Activated CD4-positive, alpha-beta memory T cell treated with anti-CD3 and anti-CD28 coated beads, Interleukin-2, amount 10 ng/mL, durations not matched to agents 7 days and 5 days (primary cell): ENCODE measurements around the gene RHBDL1. TPM values are rescaled to one million over a fixed set of nuclear protein-coding genes. Genes with fewer than 3 reads are reported as not detected.

ENCODE experiments used
- CTCF ChIA-PET: fragments of 350-600 bp; sonication (Branson Sonifier 250); formaldehyde crosslinking; loops from one replicate; lab custom pipeline; 2021; ENCODE audit warnings: antibody characterized with exemption, inconsistent platforms; lab: Charles Lee
- POLR2A ChIA-PET: fragments of 350-600 bp; sonication (Branson Sonifier 250); formaldehyde crosslinking; loops from one replicate; lab custom pipeline; 2021; ENCODE audit warnings: antibody characterized with exemption; lab: Charles Lee
- DNase-seq: peaks from one replicate; pipeline ENCODE4 v3.0.0-alpha.2; 2020
- H3K27ac Mint-ChIP-seq: one replicate; pipeline ENCODE4 v1.8.0; 2021; ENCODE audit warnings: mild to moderate bottlenecking, mixed read lengths
- H3K27me3 Mint-ChIP-seq: one replicate; pipeline ENCODE4 v1.8.0; 2021; ENCODE audit warnings: mixed read lengths
- H3K36me3 Mint-ChIP-seq: one replicate; pipeline ENCODE4 v1.8.0; 2021; ENCODE audit warnings: low read depth, mixed read lengths
- H3K4me1 Mint-ChIP-seq: one replicate; pipeline ENCODE4 v1.8.0; 2021; ENCODE audit warnings: mixed read lengths
- H3K4me3 Mint-ChIP-seq: one replicate; pipeline ENCODE4 v1.8.0; 2021; ENCODE audit warnings: mild to moderate bottlenecking, mixed read lengths
- H3K9me3 Mint-ChIP-seq: one replicate; pipeline ENCODE4 v1.8.0; 2021; ENCODE audit warnings: mixed read lengths
- total RNA-seq, 2 experiments: library from RNA; stranded (reverse); gene quantifications; one replicate each; pipeline ENCODE4 v1.2.3, GENCODE V29; 2021

The RHBDL1 gene
- total RNA-seq, 2 experiments from 2014 or later = 1.5 TPM

GRCh38 chr16:666572-666971 is 8.9 kb upstream of the RHBDL1 start:
- Mint-ChIP-seq H3K4me3 (no peak overlapping the region), H3K4me1 (peaks cover 12% of the 10 kb centered on the region), H3K27me3 (no peaks in the 10 kb centered on the region), H3K9me3 (no peaks in the 10 kb centered on the region), H3K36me3 (peaks cover 16% of the 10 kb centered on the region), H3K27ac (no peak overlapping the region)
- no peak for DNase-seq
- CTCF ChIA-PET = interaction anchor here (1.1 to 1.4 kb wide), 2 partner anchors 14 to 20 kb away, joined by 3 to 4 read pairs; partner anchors contain the start of gene STUB1
- POLR2A ChIA-PET = interaction anchor here (2.2 to 5.2 kb wide), 3 partner anchors 9 to 23 kb away, joined by 6 to 25 read pairs (median 11); partner anchors contain the start of genes RHBDL1, STUB1 and WDR24

- Mint-ChIP-seq H3K27ac (peak overlapping the region; percentile 78), H3K36me3 (peaks cover 16% of the 10 kb centered on the region), H3K9me3 (no peaks in the 10 kb centered on the region), H3K4me3 (peak overlapping the region; percentile 77), H3K4me1 (peaks cover 12% of the 10 kb centered on the region), H3K27me3 (no peaks in the 10 kb centered on the region)
- DNase-seq = no peak
- CTCF ChIA-PET = interaction anchor here (0.7 to 1.8 kb wide), 8 partner anchors 8 to 28 kb away, joined by 3 to 8 read pairs (median 4); partner anchors contain the start of genes RHBDL1, STUB1 and WDR90
- POLR2A ChIA-PET = interaction anchor here (0.8 to 5.2 kb wide), 10 partner anchors 9 to 88 kb away, joined by 3 to 25 read pairs (median 5); partner anchors contain the start of genes STUB1, WDR24 and WDR90
Observed at GRCh38 chr16:667113-667779, 8.2 kb upstream of the RHBDL1 start.

- Mint-ChIP-seq H3K9me3 (no peaks in the 10 kb centered on the region), H3K36me3 (peaks cover 17% of the 10 kb centered on the region), H3K27me3 (no peaks in the 10 kb centered on the region), H3K27ac (peak within 1 kb of the TSS; percentile 78), H3K4me3 (peak within 1 kb of the TSS; percentile 77), H3K4me1 (peaks cover 12% of the 10 kb centered on the region)
- POLR2A ChIA-PET = interaction anchor here (0.8 to 5.2 kb wide), 10 partner anchors 8 to 89 kb away, joined by 3 to 25 read pairs (median 5); partner anchors contain the start of genes STUB1, WDR24 and WDR90
- DNase-seq = peak; percentile 94
- CTCF ChIA-PET = interaction anchor here (0.7 to 1.8 kb wide), 9 partner anchors 8 to 141 kb away, joined by 3 to 8 read pairs (median 4); partner anchors contain the start of genes CAPN15, RHBDL1, STUB1 and WDR90
Observed at GRCh38 chr16:667780-668518, 7.5 kb upstream of the RHBDL1 start, which contains the start of gene RHOT2. TSS of gene RHOT2 (plus strand) at chr16:668132. CDS start at chr16:668200, 68 bp downstream.

GRCh38 chr16:668519-669171 is 6.8 kb upstream of the RHBDL1 start:
- no peak for DNase-seq
- peaks cover 12% of the 10 kb centered on the region for H3K4me1 Mint-ChIP-seq
- POLR2A ChIA-PET = interaction anchor here (1.4 to 5.2 kb wide), 7 partner anchors 11 to 39 kb away, joined by 4 to 25 read pairs (median 6); partner anchors contain the start of genes STUB1, WDR24 and WDR90
- peaks cover 15% of the 10 kb centered on the region for H3K36me3 Mint-ChIP-seq
- CTCF ChIA-PET = interaction anchor here (1.2 to 1.8 kb wide), 6 partner anchors 7 to 141 kb away, joined by 3 to 8 read pairs (median 4); partner anchors contain the start of genes CAPN15, RHBDL1 and STUB1
- peak overlapping the region; percentile 63 for H3K27ac Mint-ChIP-seq
- H3K27me3 Mint-ChIP-seq = no peaks in the 10 kb centered on the region
- H3K9me3 Mint-ChIP-seq = no peaks in the 10 kb centered on the region
- H3K4me3 Mint-ChIP-seq = peak overlapping the region; percentile 77

GRCh38 chr16:669666-670065 is 5.8 kb upstream of the RHBDL1 start:
- no peaks in the 10 kb centered on the region for H3K9me3 Mint-ChIP-seq
- POLR2A ChIA-PET = interaction anchor here (2.9 to 5.2 kb wide), 2 partner anchors 10 to 20 kb away, joined by 12 to 25 read pairs; partner anchors contain the start of genes STUB1 and WDR90
- H3K27ac Mint-ChIP-seq = no peak overlapping the region

GRCh38 chr16:670485-671352 is 4.8 kb upstream of the RHBDL1 start:
- ChIA-PET CTCF (no interaction called here), POLR2A (interaction anchor here (2.9 to 5.2 kb wide), 2 partner anchors 9 to 21 kb away, joined by 12 to 25 read pairs; partner anchors contain the start of genes STUB1 and WDR90)
- no peak for DNase-seq
- Mint-ChIP-seq H3K4me3 (peak overlapping the region; percentile 13), H3K36me3 (peaks cover 14% of the 10 kb centered on the region), H3K27me3 (no peaks in the 10 kb centered on the region), H3K4me1 (peaks cover 17% of the 10 kb centered on the region), H3K9me3 (no peaks in the 10 kb centered on the region), H3K27ac (no peak overlapping the region)

More at GRCh38 chr16:669666-670065, 5.8 kb upstream of the RHBDL1 start:
- DNase-seq = no peak
- H3K27me3 Mint-ChIP-seq = no peaks in the 10 kb centered on the region
- H3K4me3 Mint-ChIP-seq = peak overlapping the region; percentile 46
- CTCF ChIA-PET = no interaction called here
- H3K4me1 Mint-ChIP-seq = peaks cover 12% of the 10 kb centered on the region
- H3K36me3 Mint-ChIP-seq = peaks cover 14% of the 10 kb centered on the region

- POLR2A ChIA-PET = interaction anchor here (1.2 to 5.2 kb wide), 2 partner anchors 8 to 13 kb away, joined by 3 to 25 read pairs; partner anchors contain the start of genes JMJD8 and STUB1
- H3K36me3 Mint-ChIP-seq = peaks cover 14% of the 10 kb centered on the region
- H3K27me3 Mint-ChIP-seq = no peaks in the 10 kb centered on the region
- H3K4me3 Mint-ChIP-seq = peak overlapping the region; percentile 13
- CTCF ChIA-PET = no interaction called here
- DNase-seq = no peak
- peaks cover 17% of the 10 kb centered on the region for H3K4me1 Mint-ChIP-seq
- H3K9me3 Mint-ChIP-seq = no peaks in the 10 kb centered on the region
- no peak overlapping the region for H3K27ac Mint-ChIP-seq
Observed at GRCh38 chr16:671353-672131, 3.9 kb upstream of the RHBDL1 start.

- H3K36me3 Mint-ChIP-seq = peaks cover 14% of the 10 kb centered on the region
- POLR2A ChIA-PET = interaction anchor here (1.2 kb wide), 1 partner anchor 12 kb away, joined by 3 read pairs; the partner anchor contains the start of gene JMJD8
Observed at GRCh38 chr16:672371-672770, 3.1 kb upstream of the RHBDL1 start.

GRCh38 chr16:672851-673250 is 2.6 kb upstream of the RHBDL1 start:
- Mint-ChIP-seq H3K4me3 (no peak overlapping the region), H3K27me3 (no peaks in the 10 kb centered on the region), H3K36me3 (peaks cover 14% of the 10 kb centered on the region), H3K9me3 (no peaks in the 10 kb centered on the region), H3K4me1 (peaks cover 20% of the 10 kb centered on the region), H3K27ac (no peak overlapping the region)
- no peak for DNase-seq
- ChIA-PET POLR2A (interaction anchor here (0.6 to 1.3 kb wide), 4 partner anchors 9 to 37 kb away, joined by 3 to 4 read pairs (median 4); partner anchors contain the start of genes JMJD8 and METTL26), CTCF (no interaction called here)

More at GRCh38 chr16:672371-672770, 3.1 kb upstream of the RHBDL1 start:
- Mint-ChIP-seq H3K27ac (no peak overlapping the region), H3K27me3 (no peaks in the 10 kb centered on the region), H3K4me1 (peaks cover 23% of the 10 kb centered on the region), H3K4me3 (no peak overlapping the region), H3K9me3 (no peaks in the 10 kb centered on the region)
- DNase-seq = no peak
- CTCF ChIA-PET = no interaction called here

GRCh38 chr16:673399-673991 is 2.0 kb upstream of the RHBDL1 start:
- H3K36me3 Mint-ChIP-seq = peaks cover 14% of the 10 kb centered on the region
- no peak overlapping the region for H3K4me3 Mint-ChIP-seq
- CTCF ChIA-PET = no interaction called here
- peaks cover 20% of the 10 kb centered on the region for H3K4me1 Mint-ChIP-seq
- no peak overlapping the region for H3K27ac Mint-ChIP-seq
- DNase-seq = no peak
- H3K27me3 Mint-ChIP-seq = no peaks in the 10 kb centered on the region
- POLR2A ChIA-PET = interaction anchor here (0.6 to 1.3 kb wide), 3 partner anchors 10 to 37 kb away, joined by 3 to 4 read pairs (median 4); partner anchors contain the start of genes JMJD8 and METTL26
- H3K9me3 Mint-ChIP-seq = no peaks in the 10 kb centered on the region
